K562 (cell line): ENCODE measurements around the gene FMNL1. TPM values are rescaled to one million over a fixed set of nuclear protein-coding genes. Genes with fewer than 3 reads are reported as not detected.

Experiments
- ATAC-seq: fragments of 200-7000 bp; cut with Tn5 transposase; 3 replicates; pipeline ENCODE4 v1.9.1; 2020; ENCODE audit warnings: moderate library complexity
- BruUV-seq: library from RNA; stranded (reverse); fragments of 400-500 nt; replicated peaks from 2 replicates; lab custom pipeline; 2021; lab: Mats Ljungman, UMichigan
- CTCF ChIA-PET: fragments of 300-600 bp; formaldehyde crosslinking; extraction: SDS; loops from one replicate; lab custom pipeline; 2021; ENCODE audit warnings: low intra/inter-chr PET ratio; lab: Yijun Ruan, JAX
- POLR2A ChIA-PET: fragments of 300-600, 350-650 bp; sonication (Branson Sonifier 250); formaldehyde crosslinking; extraction: SDS; loops from one replicate; lab custom pipeline; 2021; ENCODE audit warnings: antibody characterized with exemption, inconsistent platforms; lab: Yijun Ruan, JAX
- DNase-seq, 4 experiments: peaks; one replicate each; pipeline versions ENCODE4 v3.0.0 to v3.0.0-alpha.2; 2011 to 2018; ENCODE audit warnings: low spot score in 3 of 4, mixed read lengths in 3 of 4; ENCODE audit errors: extremely low read depth in 1 of 4
- FAIRE-seq: peaks from 2 replicates; lab custom pipeline; 2011; peaks lifted over from hg19 to GRCh38; lab: Jason Lieb, UNC
- H2AFZ ChIP-seq: 2 replicates; pipeline ENCODE4 v1.6.0; 2011; ENCODE audit warnings: low read depth, low read length, control low read depth, inconsistent platforms
- H3K27ac ChIP-seq: fragments of 200-600 bp; 3 replicates; pipeline ENCODE4 v1.8.0; 2011; ENCODE audit warnings: low read depth, mild to moderate bottlenecking, control low read depth, inconsistent platforms, low read length, moderate library complexity, mixed read lengths; ENCODE audit errors: extremely low read depth
- H3K27me3 ChIP-seq, 2 experiments: fragments of 300-600 bp in 1 of 2; 2 replicates in 1 of 2; 3 replicates in 1 of 2; pipeline versions ENCODE4 v1.6.0 to v1.8.0; 2011; ENCODE audit warnings: inconsistent platforms in 2 of 2, low read length in 2 of 2, mild to moderate bottlenecking in 1 of 2, mixed read lengths in 1 of 2, moderate library complexity in 1 of 2; ENCODE audit not compliant: control insufficient read depth in 2 of 2, insufficient read depth in 2 of 2
- H3K36me3 ChIP-seq: fragments of 300-600 bp; 3 replicates; pipeline ENCODE4 v1.8.0; 2011; ENCODE audit warnings: mild to moderate bottlenecking, low read length, inconsistent platforms; ENCODE audit not compliant: control insufficient read depth, insufficient read depth
- H3K4me1 ChIP-seq, 2 experiments: fragments of 200-600 bp in 1 of 2; replicated peaks in 1 of 2; 2 replicates in 1 of 2; 3 replicates in 1 of 2; pipeline versions ENCODE4 v1.5.1 to v1.8.0; 2011; ENCODE audit warnings: inconsistent platforms in 2 of 2, low read length in 2 of 2, mild to moderate bottlenecking in 1 of 2, mixed read lengths in 1 of 2, moderate library complexity in 1 of 2; ENCODE audit not compliant: control insufficient read depth in 2 of 2, insufficient read depth in 2 of 2
- H3K4me2 ChIP-seq: 2 replicates; pipeline ENCODE4 v1.6.1; 2011; ENCODE audit warnings: low read length, control low read depth, inconsistent platforms, mixed read lengths; ENCODE audit not compliant: insufficient read depth
- H3K4me3 ChIP-seq: fragments of 200-600 bp; sonication (generic), shearing (Covaris generic); 2 replicates; pipeline ENCODE4 v1.5.1; 2016; ENCODE audit warnings: control low read depth, inconsistent platforms
- H3K79me2 ChIP-seq: fragments of 200-600 bp; 3 replicates; pipeline ENCODE4 v1.8.0; 2011; ENCODE audit warnings: low read length, inconsistent platforms; ENCODE audit not compliant: control insufficient read depth, insufficient read depth
- H3K9ac ChIP-seq, 2 experiments: 2 replicates each; pipeline versions ENCODE4 v1.6.0 to v1.6.1; 2011; ENCODE audit warnings: low read depth in 2 of 2, low read length in 2 of 2, control low read depth in 1 of 2, inconsistent platforms in 1 of 2, mild to moderate bottlenecking in 1 of 2, mixed read lengths in 1 of 2; ENCODE audit not compliant: insufficient read depth in 1 of 2
- H3K9me1 ChIP-seq: one replicate; pipeline ENCODE4 v1.6.0; 2011; ENCODE audit warnings: inconsistent platforms, mild to moderate bottlenecking, low read length, moderate library complexity; ENCODE audit not compliant: control insufficient read depth, insufficient read depth
- H3K9me3 ChIP-seq: replicated peaks from 2 replicates; pipeline ENCODE4 v1.5.1; 2011; ENCODE audit warnings: low read depth, low read length, inconsistent platforms; ENCODE audit not compliant: control insufficient read depth, insufficient read depth
- H4K20me1 ChIP-seq: replicated peaks from 2 replicates; pipeline ENCODE4 v1.6.1; 2011; ENCODE audit warnings: low read length, inconsistent platforms, mixed read lengths; ENCODE audit not compliant: control insufficient read depth, insufficient read depth
- CBX8 ChIP-seq: fragments of 200-600 bp; sonication (generic); IDR thresholded peaks from 2 replicates; pipeline ENCODE4 v1.6.1; 2012; ENCODE audit warnings: borderline replicate concordance, mixed run types, low read depth, mild to moderate bottlenecking, moderate library complexity, mixed read lengths, low read length, control low read depth, inconsistent platforms; ENCODE audit not compliant: poor library complexity, severe bottlenecking; ENCODE audit errors: extremely low read depth
- FOS ChIP-seq: IDR thresholded peaks from 3 replicates; pipeline ENCODE4 v1.6.1; 2011; ENCODE audit not compliant: insufficient read length; ENCODE audit errors: extremely low read depth
- FOXJ3 ChIP-seq: sonication (generic); formaldehyde crosslinking; IDR thresholded peaks from 2 replicates; pipeline ENCODE4 v1.4.0; 2020; ENCODE audit warnings: mild to moderate bottlenecking, missing genetic modification reagents
- ILF3 ChIP-seq: fragments of 450-650 bp; IDR thresholded peaks from 2 replicates; pipeline ENCODE4 v1.6.1; 2018; ENCODE audit warnings: antibody characterized with exemption, mild to moderate bottlenecking, moderate library complexity, borderline replicate concordance
- POU5F1 ChIP-seq: fragments of 150-350 bp; IDR thresholded peaks from 2 replicates; pipeline ENCODE4 v1.6.1; 2014; ENCODE audit warnings: borderline replicate concordance, low read length, low read depth, mild to moderate bottlenecking; ENCODE audit not compliant: partially characterized antibody
- STAT5B ChIP-seq: fragments of 250-450 bp; sonication (Bioruptor Pico); IDR thresholded peaks from 2 replicates; pipeline ENCODE4 v1.8.0; 2021; ENCODE audit warnings: mild to moderate bottlenecking, inconsistent platforms
- TCF3 ChIP-seq: sonication (generic); formaldehyde crosslinking; IDR thresholded peaks from 2 replicates; pipeline ENCODE4 v1.4.0; 2020; ENCODE audit warnings: mild to moderate bottlenecking, missing genetic modification reagents
- WGBS: fragments of 100-300 bp; shearing (Covaris generic); methylation state at CpG from one replicate; pipeline ENCODE4 v1.1.6; 2016; ENCODE audit warnings: low coverage, mixed read lengths; ENCODE audit not compliant: insufficient coverage; ENCODE audit errors: missing lambda C conversion rate; 5-methylcytosine and 5-hydroxymethylcytosine counted together
- in situ Hi-C: fragments of 300-500 bp; cut with MboI; formaldehyde crosslinking; loops from 4 replicates; pipeline ENCODE4 v1.15.0; 2018; ENCODE audit warnings: inconsistent platforms, mixed read lengths
- intact Hi-C: fragments of 100-400 bp; cut with micrococcal nuclease; formaldehyde crosslinking; loops from 2 replicates; pipeline ENCODE4 v1.14.2; 2022
- polyA plus RNA-seq, 8 experiments: library from polyadenylated mRNA; depleted of rRNA in 4 of 8; stranded (reverse) in 5 of 8; unstranded in 3 of 8; fragments of >200 nt; fragmentation: Nextera tagmentation in 2 of 8; fragmentation: Illumina TruSeq in 1 of 8; extraction: Ambion mirVana in 2 of 8; extraction: Trizol in 1 of 8; gene quantifications; 2 replicates each; pipeline versions ENCODE4 v1.2.1 to v1.2.3, GENCODE V29; 2011 to 2014; ENCODE audit warnings: inconsistent platforms in 1 of 8, missing spikeins in 1 of 8
- total RNA-seq, 7 experiments: library from RNA; depleted of rRNA in 6 of 7; stranded (reverse); fragments of >200 nt in 6 of 7; fragmentation: Illumina TruSeq in 2 of 7; extraction: Trizol in 2 of 7; gene quantifications; 2 replicates each; pipeline versions ENCODE4 v1.2.1 to v1.2.3, GENCODE V29; 2011 to 2021; ENCODE audit warnings: low replicate concordance in 1 of 7
- TF ChIP-seq, protein P1 (sequence below): sonication (generic); formaldehyde crosslinking; IDR thresholded peaks from 2 replicates; pipeline ENCODE4 v1.8.0; 2022; ENCODE audit warnings: missing genetic modification reagents, mild to moderate bottlenecking, borderline replicate concordance

Gene FMNL1
- total and polyA plus RNA-seq, 9 of the 15 experiments (the other 6 are each of a cell fraction or from before 2014, with no cell fraction given), result 0.70 to 36.6 (median 7.7) TPM

DNA sequence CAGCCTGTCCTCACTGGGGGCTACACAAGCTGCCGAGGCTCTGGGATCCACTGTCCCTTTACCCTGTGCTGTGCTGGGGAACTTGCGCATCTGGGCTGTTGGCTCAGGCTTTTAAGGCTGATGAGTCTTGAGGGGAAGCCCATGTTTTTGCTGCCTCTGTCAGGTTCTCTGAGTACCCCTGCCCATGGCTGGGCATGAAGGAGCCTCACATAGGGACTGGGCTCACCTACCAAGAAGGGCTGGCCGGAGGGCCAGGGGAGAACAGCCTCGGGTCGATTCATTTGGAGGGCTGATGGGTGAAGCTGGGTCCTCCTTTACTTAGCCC is 14.6 kb downstream of the FMNL1 start:
- no peaks in the 10 kb centered on the region for H3K9me3 ChIP-seq
- FAIRE-seq (no peak), DNase-seq (no peak), ATAC-seq (no peak)
- BruUV-seq, result no TSS peak
- H3K9me1 ChIP-seq, result no peaks in the 10 kb centered on the region
- no peak overlapping the region for H3K4me3 ChIP-seq
- intact Hi-C loops (no loop called here), in situ Hi-C loops (no loop called here)
- H3K27ac ChIP-seq, result no peak overlapping the region
- TF ChIP-seq, protein P1, sequence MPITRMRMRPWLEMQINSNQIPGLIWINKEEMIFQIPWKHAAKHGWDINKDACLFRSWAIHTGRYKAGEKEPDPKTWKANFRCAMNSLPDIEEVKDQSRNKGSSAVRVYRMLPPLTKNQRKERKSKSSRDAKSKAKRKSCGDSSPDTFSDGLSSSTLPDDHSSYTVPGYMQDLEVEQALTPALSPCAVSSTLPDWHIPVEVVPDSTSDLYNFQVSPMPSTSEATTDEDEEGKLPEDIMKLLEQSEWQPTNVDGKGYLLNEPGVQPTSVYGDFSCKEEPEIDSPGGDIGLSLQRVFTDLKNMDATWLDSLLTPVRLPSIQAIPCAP (CRISPR knock-in tag), result no peak
- no peak for TF ChIP-seq CBX8
- no peak for TF ChIP-seq TCF3 (CRISPR knock-in tag)
- TF ChIP-seq STAT5B (CRISPR knock-in tag), result no peak
- TF ChIP-seq POU5F1, result no peak
- TF ChIP-seq FOS, result no peak
- TF ChIP-seq ILF3, result no peak
- TF ChIP-seq FOXJ3 (CRISPR knock-in tag), result no peak
- no peaks in the 10 kb centered on the region for H3K79me2 ChIP-seq
- no peaks in the 10 kb centered on the region for H3K27me3 ChIP-seq
- no peaks in the 10 kb centered on the region for H4K20me1 ChIP-seq
- peaks cover 25% of the 10 kb centered on the region; the same call in 1 of the 3 replicates for H3K36me3 ChIP-seq
- POLR2A ChIA-PET, result interaction anchor here (2.9 kb wide), 1 partner anchor 87 kb away, joined by 10 read pairs; the partner anchor contains the start of gene HEXIM1
- H3K9ac ChIP-seq, result peak overlapping the region in 1 of 2 experiments; percentile 61; a peak in 1 of 4 replicates
- 78% methylated on average over 5 of the region's 5 CpGs for WGBS
- CTCF ChIA-PET, result interaction anchor here (1.2 to 3.5 kb wide), 3 partner anchors 17 to 103 kb away, joined by 3 to 44 read pairs (median 34); partner anchors contain the start of genes ACBD4 and PLCD3
- H2AFZ ChIP-seq, result no peak overlapping the region
- H3K4me1 ChIP-seq, result peaks cover 3 to 26% of the 10 kb centered on the region in 2 experiments; a peak in 3 of 5 replicates
- H3K4me2 ChIP-seq, result no peak overlapping the region
